Measurements from ENCODE around the gene RAMP3.
A peak's percentile ranks its signal among the peaks of the same experiment; 100 is the strongest.
"Not testable (repeated sequence)": the region's sequence is repeated elsewhere in the genome, so short reads cannot be mapped to it uniquely, and the experiment has no call there.

The RAMP3 gene

GRCh38 chr7:45131891-45132290 lies 25.7 kb upstream of the RAMP3 start:
- DNase-seq (ENCODE audit: low read depth in 4 of 4, low spot score in 1 of 4): no peak

GRCh38 chr7:45132708-45133320 lies 24.8 kb upstream of the RAMP3 start:
- no peak for DNase-seq (ENCODE audit: low read depth in 4 of 4, low spot score in 1 of 4)

GRCh38 chr7:45133352-45133751 lies 24.2 kb upstream of the RAMP3 start:
- no peak for DNase-seq (ENCODE audit: low read depth in 4 of 4, low spot score in 1 of 4)

GRCh38 chr7:45133877-45134276 lies 23.7 kb upstream of the RAMP3 start:
- DNase-seq (ENCODE audit: low read depth in 4 of 4, low spot score in 1 of 4): no peak

GRCh38 chr7:45136106-45137060 lies 21.2 kb upstream of the RAMP3 start:
- DNase-seq (ENCODE audit: low read depth in 4 of 4, low spot score in 1 of 4): peak; percentile 29 to 43 (median 35)

GRCh38 chr7:45138433-45139267 lies 18.9 kb upstream of the RAMP3 start:
- DNase-seq (ENCODE audit: low read depth in 4 of 4, low spot score in 1 of 4): no peak

GRCh38 chr7:45140827-45141226 lies 16.8 kb upstream of the RAMP3 start:
- DNase-seq (ENCODE audit: low read depth in 4 of 4, low spot score in 1 of 4): no peak

GRCh38 chr7:45143616-45144015 lies 14.0 kb upstream of the RAMP3 start:
- DNase-seq (ENCODE audit: low read depth in 4 of 4, low spot score in 1 of 4): no peak

GRCh38 chr7:45145881-45146280 lies 11.7 kb upstream of the RAMP3 start:
- DNase-seq (ENCODE audit: low read depth in 4 of 4, low spot score in 1 of 4): no peak

GRCh38 chr7:45146531-45147379 lies 10.8 kb upstream of the RAMP3 start:
- no peak for DNase-seq (ENCODE audit: low read depth in 4 of 4, low spot score in 1 of 4)

GRCh38 chr7:45147858-45148652 lies 9.5 kb upstream of the RAMP3 start:
- no peak for DNase-seq (ENCODE audit: low read depth in 4 of 4, low spot score in 1 of 4)

- DNase-seq (ENCODE audit: low read depth in 4 of 4, low spot score in 1 of 4): no peak
Observed at GRCh38 chr7:45148653-45148973, 9.0 kb upstream of the RAMP3 start.

GRCh38 chr7:45149606-45150005 lies 8.0 kb upstream of the RAMP3 start:
- DNase-seq (ENCODE audit: low read depth in 4 of 4, low spot score in 1 of 4): no peak

- no peak for DNase-seq (ENCODE audit: low read depth in 4 of 4, low spot score in 1 of 4)
Observed at GRCh38 chr7:45150199-45150598, 7.4 kb upstream of the RAMP3 start.

- DNase-seq (ENCODE audit: low read depth in 4 of 4, low spot score in 1 of 4): no peak
Observed at GRCh38 chr7:45151131-45151684, 6.4 kb upstream of the RAMP3 start.

GRCh38 chr7:45151967-45152366 lies 5.6 kb upstream of the RAMP3 start:
- DNase-seq (ENCODE audit: low read depth in 4 of 4, low spot score in 1 of 4): no peak

- no peak for DNase-seq (ENCODE audit: low read depth in 4 of 4, low spot score in 1 of 4)
Observed at GRCh38 chr7:45153233-45153632, 4.4 kb upstream of the RAMP3 start.

- not testable (repeated sequence) for DNase-seq (ENCODE audit: low read depth in 4 of 4, low spot score in 1 of 4)
Observed at GRCh38 chr7:45153861-45154260, 3.7 kb upstream of the RAMP3 start.

GRCh38 chr7:45155357-45155900 lies 2.2 kb upstream of the RAMP3 start:
- no peak for DNase-seq (ENCODE audit: low read depth in 4 of 4, low spot score in 1 of 4)

Measured in stimulated activated CD4-positive, alpha-beta T cell treated with anti-CD3 and anti-CD28 coated beads, Interleukin-1b, Interleukin-23, amount 100 ng/mL, for 24 hours (primary cell).